ENCODE results near the gene PELI1. TPM values are rescaled to one million over a fixed set of nuclear protein-coding genes. Genes with fewer than 3 reads are reported as not detected.
A peak's percentile ranks its signal among the peaks of the same experiment; 100 is the strongest.

PELI1 gene
- total RNA-seq, 2 experiments from 2014 or later: 257 to 274 TPM

GRCh38 chr2:64143169-64144056, 807 bp downstream of the PELI1 start:
- DNase-seq (peak; percentile 9 to 70 (median 31)), ATAC-seq (ENCODE audit: poor library complexity) (peak; percentile 8)
- H3K27me3 ChIP-seq (ENCODE audit: control insufficient read depth in 1 of 2, insufficient read depth in 2 of 2, low read length in 2 of 2): no peaks in the 10 kb centered on the region
- H3K36me3 Mint-ChIP-seq (ENCODE audit: low read depth): peaks cover 23% of the 10 kb centered on the region
- TF ChIP-seq CTCF (IDR thresholded peaks at IDR 0.05): no peak
- peak overlapping the region; percentile 77 for H3K4me3 ChIP-seq (ENCODE audit: low read length)
- peak overlapping the region; percentile 64 to 90 for H3K27ac ChIP-seq (ENCODE audit: low read depth in 1 of 2, low read length in 2 of 2)
- no peaks in the 10 kb centered on the region for H3K27me3 Mint-ChIP-seq
- peak overlapping the region; percentile 95 for H3K4me3 Mint-ChIP-seq
- H3K36me3 ChIP-seq (ENCODE audit: insufficient read depth, low read length): no peaks in the 10 kb centered on the region
- H3K4me1 Mint-ChIP-seq (ENCODE audit: low read depth): peaks cover 41% of the 10 kb centered on the region
- no peaks in the 10 kb centered on the region for H3K9me3 ChIP-seq (ENCODE audit: control insufficient read depth in 1 of 2, insufficient read depth in 1 of 2, low read length in 2 of 2)
- no peaks in the 10 kb centered on the region for H3K9me3 Mint-ChIP-seq
- intact Hi-C loops (cut with DNase I, micrococcal nuclease): loop anchor here (2.0 to 10.0 kb wide), 10 partner anchors 43 to 1081 kb away; partner anchors contain the start of genes AFTPH (in 2 of the 2), ACTR2 (in 1 of the 2) and CEP68 (in 1 of the 2)
- H3K27ac Mint-ChIP-seq: peak overlapping the region; percentile 96
- H3K4me1 ChIP-seq (ENCODE audit: insufficient read depth, low read length): peaks cover 19% of the 10 kb centered on the region
- ChIA-PET CTCF (interaction anchor here (1.9 to 3.0 kb wide), 2 partner anchors 94 to 184 kb away, joined by 9 to 10 read pairs; no protein-coding TSS in a partner anchor), POLR2A (interaction anchor here (0.7 to 3.1 kb wide), 23 partner anchors 9 to 511 kb away, joined by 3 to 38 read pairs (median 5); partner anchors contain the start of genes AFTPH, SERTAD2, UGP2 and VPS54)

- H3K27me3 ChIP-seq (ENCODE audit: control insufficient read depth in 1 of 2, insufficient read depth in 2 of 2, low read length in 2 of 2): no peaks in the 10 kb centered on the region
- ATAC-seq (ENCODE audit: poor library complexity) (no peak), DNase-seq (peak in 1 of 14 experiments; percentile 48)
- H3K27ac ChIP-seq (ENCODE audit: low read depth in 1 of 2, low read length in 2 of 2): peak overlapping the region; percentile 64 to 90
- no peaks in the 10 kb centered on the region for H3K36me3 ChIP-seq (ENCODE audit: insufficient read depth, low read length)
- POLR2A ChIA-PET: interaction anchor here (0.9 to 3.1 kb wide), 21 partner anchors 9 to 512 kb away, joined by 3 to 38 read pairs (median 5); partner anchors contain the start of genes SERTAD2, UGP2 and VPS54
- peaks cover 48% of the 10 kb centered on the region for H3K4me1 Mint-ChIP-seq (ENCODE audit: low read depth)
- peak overlapping the region; percentile 77 for H3K4me3 ChIP-seq (ENCODE audit: low read length)
- H3K9me3 Mint-ChIP-seq: no peaks in the 10 kb centered on the region
- TF ChIP-seq CTCF (IDR thresholded peaks at IDR 0.05): no peak
- intact Hi-C loops (cut with DNase I, micrococcal nuclease): loop anchor here (2.0 to 10.0 kb wide), 9 partner anchors 42 to 1082 kb away; partner anchors contain the start of genes AFTPH (in 2 of the 2), ACTR2 (in 1 of the 2) and CEP68 (in 1 of the 2)
- CTCF ChIA-PET: interaction anchor here (1.9 to 3.0 kb wide), 2 partner anchors 93 to 185 kb away, joined by 9 to 10 read pairs; no protein-coding TSS in a partner anchor
- H3K27ac Mint-ChIP-seq: peak overlapping the region; percentile 96
- peak overlapping the region; percentile 95 for H3K4me3 Mint-ChIP-seq
- peaks cover 23% of the 10 kb centered on the region for H3K36me3 Mint-ChIP-seq (ENCODE audit: low read depth)
- peaks cover 24% of the 10 kb centered on the region for H3K4me1 ChIP-seq (ENCODE audit: insufficient read depth, low read length)
- no peaks in the 10 kb centered on the region for H3K9me3 ChIP-seq (ENCODE audit: control insufficient read depth in 1 of 2, insufficient read depth in 1 of 2, low read length in 2 of 2)
- H3K27me3 Mint-ChIP-seq: no peaks in the 10 kb centered on the region
Measured at GRCh38 chr2:64142741-64143168, 1.5 kb downstream of the PELI1 start.

- peak overlapping the region; percentile 95 for H3K4me3 Mint-ChIP-seq
Measured at GRCh38 chr2:64141674-64142405, 2.4 kb downstream of the PELI1 start.

More at GRCh38 chr2:64141674-64142405, 2.4 kb downstream of the PELI1 start:
- ChIA-PET CTCF (interaction anchor here (0.6 to 3.0 kb wide), 6 partner anchors 26 to 189 kb away, joined by 3 to 10 read pairs (median 6); no protein-coding TSS in a partner anchor), POLR2A (interaction anchor here (0.8 to 3.1 kb wide), 15 partner anchors 10 to 185 kb away, joined by 3 to 38 read pairs (median 5); no protein-coding TSS in a partner anchor)
- Mint-ChIP-seq H3K27ac (peak overlapping the region; percentile 96), H3K36me3 (ENCODE audit: low read depth) (peaks cover 23% of the 10 kb centered on the region), H3K9me3 (no peaks in the 10 kb centered on the region), H3K4me1 (ENCODE audit: low read depth) (peaks cover 57% of the 10 kb centered on the region), H3K27me3 (no peaks in the 10 kb centered on the region)
- H3K27ac ChIP-seq (ENCODE audit: low read depth in 1 of 2, low read length in 2 of 2): no peak overlapping the region
- H3K4me1 ChIP-seq (ENCODE audit: insufficient read depth, low read length): peaks cover 24% of the 10 kb centered on the region
- H3K27me3 ChIP-seq (ENCODE audit: control insufficient read depth in 1 of 2, insufficient read depth in 2 of 2, low read length in 2 of 2): no peaks in the 10 kb centered on the region
- ATAC-seq (ENCODE audit: poor library complexity) (no peak), DNase-seq (peak in 2 of 14 experiments; percentile 20 to 34)
- intact Hi-C loops (cut with DNase I, micrococcal nuclease): loop anchor here (2.0 to 10.0 kb wide), 9 partner anchors 41 to 1083 kb away; partner anchors contain the start of genes AFTPH (in 2 of the 2), ACTR2 (in 1 of the 2) and CEP68 (in 1 of the 2)
- H3K36me3 ChIP-seq (ENCODE audit: insufficient read depth, low read length): no peaks in the 10 kb centered on the region
- H3K4me3 ChIP-seq (ENCODE audit: low read length): peak overlapping the region; percentile 77
- no peaks in the 10 kb centered on the region for H3K9me3 ChIP-seq (ENCODE audit: control insufficient read depth in 1 of 2, insufficient read depth in 1 of 2, low read length in 2 of 2)
- no peak for TF ChIP-seq CTCF (IDR thresholded peaks at IDR 0.05)
